Keratinocyte (primary cell): ENCODE results near the gene KRT5.

Source experiments
- CTCF ChIP-seq, 3 experiments: IDR thresholded peaks in 1 of 3; conservative IDR thresholded peaks in 1 of 3; optimal IDR thresholded peaks in 1 of 3; 2 replicates in 2 of 3; 3 replicates in 1 of 3; pipeline versions ENCODE3 to v1.5.1; 2011; ENCODE audit warnings: low read length in 3 of 3, mild to moderate bottlenecking in 3 of 3, moderate library complexity in 2 of 3, control low read depth in 1 of 3, inconsistent platforms in 1 of 3; ENCODE audit not compliant: insufficient read depth in 2 of 3; ENCODE audit errors: extremely low read depth in 1 of 3
- EZH2 ChIP-seq: IDR thresholded peaks from one replicate; pipeline ENCODE4 v1.6.1; 2012; ENCODE audit warnings: inconsistent platforms, mild to moderate bottlenecking, low read length, moderate library complexity

- TF ChIP-seq EZH2 (no peak), CTCF (optimal IDR thresholded peaks at IDR 0.05 in 1 of 3, IDR thresholded peaks at IDR 0.05 in 1 of 3, conservative IDR thresholded peaks at IDR 0.05 in 1 of 3; ENCODE audit: extremely low read depth in 1 of 3, insufficient read depth in 2 of 3, low read length in 3 of 3) (no peak)
Measured at GRCh38 chr12:52469853-52470252, 50.3 kb downstream of the KRT5 start.
